B cell (primary cell): ENCODE measurements around the gene PTGER4. TPM values are rescaled to one million over a fixed set of nuclear protein-coding genes. Genes with fewer than 3 reads are reported as not detected.
A peak's percentile ranks its signal among the peaks of the same experiment; 100 is the strongest.

Experiments
- ATAC-seq: fragments of 200-7000 bp; cut with Tn5 transposase; one replicate; pipeline ENCODE4 v1.10.0; 2021; ENCODE audit warnings: low read depth, mild to moderate bottlenecking, moderate number of reproducible peaks, moderate library complexity
- CTCF ChIA-PET: fragments of 350-600 bp; sonication (Branson Sonifier 250); formaldehyde crosslinking; loops from one replicate; lab custom pipeline; 2021; ENCODE audit warnings: antibody characterized with exemption, inconsistent platforms; lab: Charles Lee
- POLR2A ChIA-PET: fragments of 350-600 bp; sonication (Branson Sonifier 250); formaldehyde crosslinking; loops from one replicate; lab custom pipeline; 2021; ENCODE audit warnings: antibody characterized with exemption; lab: Charles Lee
- DNase-seq: peaks from one replicate; pipeline ENCODE4 v3.0.0; 2013
- H2AFZ ChIP-seq: 2 replicates; pipeline ENCODE4 v1.6.1; 2012; ENCODE audit warnings: mild to moderate bottlenecking, low read depth, low read length; ENCODE audit not compliant: insufficient read depth, poor library complexity, severe bottlenecking
- H3K27ac ChIP-seq, 2 donors: 1 replicate in 1 of 2; 2 replicates in 1 of 2; pipeline ENCODE4 v1.5.1; 2012 to 2013; ENCODE audit warnings: low read length in 2 of 2, mild to moderate bottlenecking in 2 of 2, moderate library complexity in 1 of 2
- H3K27me3 ChIP-seq, 4 experiments: fragments of 200-600 bp in 1 of 4; sonication (generic) in 1 of 4; replicated peaks in 1 of 4; 1 replicate in 2 of 4; 2 replicates in 2 of 4; pipeline versions ENCODE4 v1.6.1 to v1.7.0; 2013 to 2016; ENCODE audit warnings: low read length in 3 of 4, mild to moderate bottlenecking in 2 of 4, mixed read lengths in 1 of 4, moderate library complexity in 1 of 4; ENCODE audit not compliant: insufficient read depth in 4 of 4, control insufficient read depth in 3 of 4; ENCODE audit errors: control extremely low read depth in 1 of 4
- H3K36me3 ChIP-seq, 2 experiments: replicated peaks in 1 of 2; 1 replicate in 1 of 2; 2 replicates in 1 of 2; pipeline versions ENCODE4 v1.6.1 to v1.7.1; 2013; ENCODE audit warnings: low read length in 1 of 2; ENCODE audit not compliant: insufficient read depth in 2 of 2, control insufficient read depth in 1 of 2; ENCODE audit errors: control extremely low read depth in 1 of 2, extremely low read depth in 1 of 2
- H3K4me1 ChIP-seq, 2 donors: fragments of 200-600 bp in 1 of 2; sonication (generic) in 1 of 2; 1 replicate in 1 of 2; 2 replicates in 1 of 2; pipeline versions ENCODE4 v1.5.1 to v1.6.1; 2013 to 2017; ENCODE audit warnings: low read length in 2 of 2; ENCODE audit not compliant: control insufficient read depth in 2 of 2, insufficient read depth in 2 of 2
- H3K4me2 ChIP-seq: replicated peaks from 2 replicates; pipeline ENCODE3; 2012; ENCODE audit warnings: mild to moderate bottlenecking, low read depth, low read length; ENCODE audit not compliant: poor library complexity, severe bottlenecking
- H3K4me3 ChIP-seq, 5 experiments: fragments of 200-600 bp in 1 of 5; sonication (generic) in 1 of 5; 1 replicate in 3 of 5; 2 replicates in 2 of 5; pipeline versions ENCODE4 v1.5.1 to v1.7.0; 2011 to 2016; ENCODE audit warnings: low read length in 4 of 5, mild to moderate bottlenecking in 4 of 5, low read depth in 2 of 5, control low read depth in 1 of 5, moderate library complexity in 1 of 5; ENCODE audit not compliant: insufficient read depth in 1 of 5; ENCODE audit errors: control extremely low read depth in 1 of 5, extremely low read depth in 1 of 5
- H3K79me2 ChIP-seq: fragments of 200-600 bp; sonication (generic); one replicate; pipeline ENCODE4 v1.6.0; 2016; ENCODE audit warnings: low read length; ENCODE audit not compliant: control insufficient read depth, insufficient read depth
- H3K9ac ChIP-seq: fragments of 200-600 bp; sonication (generic); 2 replicates; pipeline ENCODE4 v1.6.1; 2017; ENCODE audit warnings: mild to moderate bottlenecking, low read length, moderate library complexity
- H3K9me3 ChIP-seq, 3 donors: one replicate each; pipeline versions ENCODE4 v1.6.1 to v1.7.1; 2013; ENCODE audit warnings: low read length in 2 of 3; ENCODE audit not compliant: control insufficient read depth in 2 of 3, insufficient read depth in 1 of 3; ENCODE audit errors: control extremely low read depth in 1 of 3
- H4K20me1 ChIP-seq: 2 replicates; pipeline ENCODE4 v1.6.0; 2012; ENCODE audit warnings: mild to moderate bottlenecking, low read length; ENCODE audit not compliant: insufficient read depth, control insufficient read depth, poor library complexity, severe bottlenecking
- H3K27ac Mint-ChIP-seq: one replicate; pipeline ENCODE4 v1.8.0; 2021; ENCODE audit warnings: mixed read lengths
- H3K27me3 Mint-ChIP-seq: one replicate; pipeline ENCODE4 v1.8.0; 2021; ENCODE audit warnings: mixed read lengths
- H3K4me1 Mint-ChIP-seq: one replicate; pipeline ENCODE4 v1.8.0; 2021; ENCODE audit warnings: mixed read lengths
- H3K4me3 Mint-ChIP-seq: one replicate; pipeline ENCODE4 v1.8.0; 2021; ENCODE audit warnings: mixed read lengths
- H3K9me3 Mint-ChIP-seq: one replicate; pipeline ENCODE4 v1.8.0; 2022; ENCODE audit warnings: mixed read lengths; ENCODE audit not compliant: insufficient read depth
- CTCF ChIP-seq: fragments of 200-600 bp; IDR thresholded peaks from one replicate; pipeline ENCODE4 v1.8.0; 2022; ENCODE audit warnings: antibody characterized with exemption, mild to moderate bottlenecking
- WGBS: methylation state at CpG from one replicate; pipeline ENCODE4 v1.1.5; 2013; ENCODE audit warnings: missing lambda C conversion rate; ENCODE audit not compliant: insufficient coverage; 5-methylcytosine and 5-hydroxymethylcytosine counted together
- intact Hi-C: fragments of 100-400 bp; cut with micrococcal nuclease; formaldehyde crosslinking; loops from one replicate; pipeline ENCODE4 v1.10.0; 2022
- polyA plus RNA-seq: library from polyadenylated mRNA; depleted of rRNA; stranded (reverse); fragments of >200 nt; gene quantifications from 2 replicates; pipeline ENCODE4 v1.2.3, GENCODE V29; 2012
- total RNA-seq, 2 donors: library from RNA; stranded (reverse); fragments of 120-200 nt in 1 of 2; gene quantifications; 1 replicate in 1 of 2; 2 replicates in 1 of 2; pipeline versions ENCODE4 v1.2.3 to v1.2.4, GENCODE V29; 2013 to 2022

The PTGER4 gene
- total and polyA plus RNA-seq, 2 donors (not counting 1 experiment from before 2014, with no cell fraction given), result 26.3 to 76.7 TPM

GRCh38 chr5:40676613-40677343 is 2.9 kb upstream of the PTGER4 start:
- WGBS, result 33% methylated on average over 1 of the region's 3 CpGs
- intact Hi-C loops, result loop anchor here (5.0 kb wide), 1 partner anchor 104 kb away; no protein-coding TSS in a partner anchor
- no peak overlapping the region for H3K4me3 Mint-ChIP-seq

More at GRCh38 chr5:40676613-40677343, 2.9 kb upstream of the PTGER4 start:
- Mint-ChIP-seq H3K27me3 (no peaks in the 10 kb centered on the region), H3K27ac (peak overlapping the region; percentile 29), H3K9me3 (no peaks in the 10 kb centered on the region), H3K4me1 (peaks cover 36% of the 10 kb centered on the region)
- no peak overlapping the region for H3K27ac ChIP-seq
- H3K79me2 ChIP-seq, result peaks cover 16% of the 10 kb centered on the region
- POLR2A ChIA-PET, result interaction anchor here (0.7 kb wide), 2 partner anchors 79 to 107 kb away, joined by 5 to 6 read pairs; partner anchors contain the start of gene TTC33
- H3K27me3 ChIP-seq, result no peaks in the 10 kb centered on the region
- no peaks in the 10 kb centered on the region for H3K36me3 ChIP-seq
- H2AFZ ChIP-seq, result no peak overlapping the region
- no peak for TF ChIP-seq CTCF
- ATAC-seq (no peak), DNase-seq (no peak)
- H3K4me3 ChIP-seq, result no peak overlapping the region
- H3K4me1 ChIP-seq, result peaks cover 13 to 26% of the 10 kb centered on the region in 2 donors
- CTCF ChIA-PET, result interaction anchor here (0.6 to 2.5 kb wide), 3 partner anchors 9 to 727 kb away, joined by 3 to 7 read pairs (median 3); no protein-coding TSS in a partner anchor
- no peak overlapping the region for H3K4me2 ChIP-seq
- H4K20me1 ChIP-seq, result no peaks in the 10 kb centered on the region
- H3K9ac ChIP-seq, result no peak overlapping the region
- no peaks in the 10 kb centered on the region for H3K9me3 ChIP-seq
